ENCODE measurements around the gene MRPL16. TPM values are rescaled to one million over a fixed set of nuclear protein-coding genes. Genes with fewer than 3 reads are reported as not detected.

MRPL16 gene
- total and polyA plus RNA-seq, 4 donors = 24.9 to 54.9 (median 39.6) TPM

DNA sequence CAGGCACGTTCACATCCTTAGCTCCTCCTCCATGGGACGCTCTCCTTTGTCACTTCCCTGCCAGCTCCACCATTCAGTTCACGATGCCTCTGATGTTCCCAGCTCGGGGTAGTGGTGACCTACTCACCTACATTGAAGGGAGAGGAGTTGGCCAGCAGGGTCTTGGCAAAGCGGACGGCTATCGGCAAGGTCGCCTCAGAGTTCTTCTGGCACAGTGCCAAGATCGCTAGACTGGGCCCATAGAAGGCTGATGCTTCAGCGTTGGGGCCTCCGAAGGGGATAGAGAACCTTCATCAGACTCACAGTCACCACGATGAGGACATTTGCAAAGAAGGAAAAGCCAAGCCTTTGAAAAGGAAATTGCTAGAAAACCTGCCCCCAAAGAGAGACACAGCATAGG is 31.7 kb upstream of the MRPL16 start:
- no peak for DNase-seq (ENCODE audit: low spot score)
- Histone ChIP-seq H3K9ac (ENCODE audit: low read depth in 1 of 2, low read length in 2 of 2) (no peak overlapping the region), H3K4me3 (ENCODE audit: low read depth in 1 of 3, low read length in 3 of 3) (no peak overlapping the region), H3K27me3 (ENCODE audit: control insufficient read depth in 4 of 4, insufficient read depth in 4 of 4, low read length in 3 of 4) (no peaks in the 10 kb centered on the region), H3K27ac (ENCODE audit: low read depth in 1 of 2, low read length in 2 of 2) (no peak overlapping the region), H3K9me3 (ENCODE audit: control insufficient read depth in 4 of 4, low read length in 3 of 4) (no peaks in the 10 kb centered on the region), H3K36me3 (ENCODE audit: control insufficient read depth in 4 of 4, insufficient read depth in 3 of 4, low read depth in 1 of 4, low read length in 3 of 4) (no peaks in the 10 kb centered on the region), H3K4me1 (ENCODE audit: control insufficient read depth in 4 of 4, insufficient read depth in 4 of 4, low read length in 3 of 4) (no peaks in the 10 kb centered on the region)
- 79% methylated on average over 12 of the region's 12 CpGs for WGBS
- no peak for TF ChIP-seq YY1 (IDR thresholded peaks at IDR 0.05)
- TF ChIP-seq FOXA1 (IDR thresholded peaks at IDR 0.05) = no peak
- TF ChIP-seq HNF4A (conservative IDR thresholded peaks at IDR 0.05) = no peak

DNA sequence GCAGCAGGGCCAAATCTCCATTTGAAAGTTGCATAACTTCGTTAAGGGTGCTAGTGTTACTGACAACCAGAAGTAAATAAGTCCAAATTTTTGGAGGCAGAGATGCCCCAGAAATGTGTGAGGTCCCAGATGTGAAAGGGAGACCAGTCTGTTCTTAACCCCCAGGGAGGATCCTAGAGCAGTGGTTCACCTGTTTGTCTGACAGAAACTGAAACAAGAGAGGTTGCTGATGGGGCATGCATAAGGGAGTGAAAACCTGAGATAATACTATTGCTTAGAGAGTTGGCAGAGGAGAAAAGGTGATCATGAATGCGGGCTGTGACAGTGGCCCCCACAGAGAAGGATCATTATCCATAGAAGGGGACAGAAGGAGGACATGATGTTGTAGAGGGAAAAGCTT is 30.9 kb upstream of the MRPL16 start:
- DNase-seq (ENCODE audit: low spot score) = no peak
- no peak overlapping the region for H3K4me3 ChIP-seq (ENCODE audit: low read depth in 1 of 3, low read length in 3 of 3)
- 86% methylated on average over 2 of the region's 2 CpGs for WGBS
- no peaks in the 10 kb centered on the region for H3K36me3 ChIP-seq (ENCODE audit: control insufficient read depth in 4 of 4, insufficient read depth in 3 of 4, low read depth in 1 of 4, low read length in 3 of 4)
- H3K9ac ChIP-seq (ENCODE audit: low read depth in 1 of 2, low read length in 2 of 2) = no peak overlapping the region
- H3K4me1 ChIP-seq (ENCODE audit: control insufficient read depth in 4 of 4, insufficient read depth in 4 of 4, low read length in 3 of 4) = no peaks in the 10 kb centered on the region
- no peaks in the 10 kb centered on the region for H3K27me3 ChIP-seq (ENCODE audit: control insufficient read depth in 4 of 4, insufficient read depth in 4 of 4, low read length in 3 of 4)
- H3K27ac ChIP-seq (ENCODE audit: low read depth in 1 of 2, low read length in 2 of 2) = no peak overlapping the region
- H3K9me3 ChIP-seq (ENCODE audit: control insufficient read depth in 4 of 4, low read length in 3 of 4) = no peaks in the 10 kb centered on the region
- TF ChIP-seq NR2F2 (IDR thresholded peaks at IDR 0.05) (no peak), HNF4G (IDR thresholded peaks at IDR 0.05) (no peak), GABPA (IDR thresholded peaks at IDR 0.05 in 1 of 2, conservative IDR thresholded peaks at IDR 0.05 in 1 of 2) (no peak), TAF1 (conservative IDR thresholded peaks at IDR 0.05) (no peak), SP1 (IDR thresholded peaks at IDR 0.05) (no peak), FOXA1 (IDR thresholded peaks at IDR 0.05) (no peak), RAD21 (IDR thresholded peaks at IDR 0.05) (no peak), EGR1 (IDR thresholded peaks at IDR 0.05; ENCODE audit: low read depth in 2 of 2) (no peak), FOXA2 (IDR thresholded peaks at IDR 0.05) (no peak), RXRA (IDR thresholded peaks at IDR 0.05) (no peak), YY1 (IDR thresholded peaks at IDR 0.05) (no peak), HNF4A (conservative IDR thresholded peaks at IDR 0.05) (no peak), JUND (IDR thresholded peaks at IDR 0.05) (no peak)
- TF ChIP-seq, protein P1, sequence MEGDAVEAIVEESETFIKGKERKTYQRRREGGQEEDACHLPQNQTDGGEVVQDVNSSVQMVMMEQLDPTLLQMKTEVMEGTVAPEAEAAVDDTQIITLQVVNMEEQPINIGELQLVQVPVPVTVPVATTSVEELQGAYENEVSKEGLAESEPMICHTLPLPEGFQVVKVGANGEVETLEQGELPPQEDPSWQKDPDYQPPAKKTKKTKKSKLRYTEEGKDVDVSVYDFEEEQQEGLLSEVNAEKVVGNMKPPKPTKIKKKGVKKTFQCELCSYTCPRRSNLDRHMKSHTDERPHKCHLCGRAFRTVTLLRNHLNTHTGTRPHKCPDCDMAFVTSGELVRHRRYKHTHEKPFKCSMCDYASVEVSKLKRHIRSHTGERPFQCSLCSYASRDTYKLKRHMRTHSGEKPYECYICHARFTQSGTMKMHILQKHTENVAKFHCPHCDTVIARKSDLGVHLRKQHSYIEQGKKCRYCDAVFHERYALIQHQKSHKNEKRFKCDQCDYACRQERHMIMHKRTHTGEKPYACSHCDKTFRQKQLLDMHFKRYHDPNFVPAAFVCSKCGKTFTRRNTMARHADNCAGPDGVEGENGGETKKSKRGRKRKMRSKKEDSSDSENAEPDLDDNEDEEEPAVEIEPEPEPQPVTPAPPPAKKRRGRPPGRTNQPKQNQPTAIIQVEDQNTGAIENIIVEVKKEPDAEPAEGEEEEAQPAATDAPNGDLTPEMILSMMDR (IDR thresholded peaks at IDR 0.05; ENCODE audit: low read depth, low read length, missing input control) = no peak
- TF ChIP-seq, protein P2, sequence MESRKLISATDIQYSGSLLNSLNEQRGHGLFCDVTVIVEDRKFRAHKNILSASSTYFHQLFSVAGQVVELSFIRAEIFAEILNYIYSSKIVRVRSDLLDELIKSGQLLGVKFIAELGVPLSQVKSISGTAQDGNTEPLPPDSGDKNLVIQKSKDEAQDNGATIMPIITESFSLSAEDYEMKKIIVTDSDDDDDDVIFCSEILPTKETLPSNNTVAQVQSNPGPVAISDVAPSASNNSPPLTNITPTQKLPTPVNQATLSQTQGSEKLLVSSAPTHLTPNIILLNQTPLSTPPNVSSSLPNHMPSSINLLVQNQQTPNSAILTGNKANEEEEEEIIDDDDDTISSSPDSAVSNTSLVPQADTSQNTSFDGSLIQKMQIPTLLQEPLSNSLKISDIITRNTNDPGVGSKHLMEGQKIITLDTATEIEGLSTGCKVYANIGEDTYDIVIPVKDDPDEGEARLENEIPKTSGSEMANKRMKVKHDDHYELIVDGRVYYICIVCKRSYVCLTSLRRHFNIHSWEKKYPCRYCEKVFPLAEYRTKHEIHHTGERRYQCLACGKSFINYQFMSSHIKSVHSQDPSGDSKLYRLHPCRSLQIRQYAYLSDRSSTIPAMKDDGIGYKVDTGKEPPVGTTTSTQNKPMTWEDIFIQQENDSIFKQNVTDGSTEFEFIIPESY (IDR thresholded peaks at IDR 0.05) = no peak
- TF ChIP-seq, protein P3, sequence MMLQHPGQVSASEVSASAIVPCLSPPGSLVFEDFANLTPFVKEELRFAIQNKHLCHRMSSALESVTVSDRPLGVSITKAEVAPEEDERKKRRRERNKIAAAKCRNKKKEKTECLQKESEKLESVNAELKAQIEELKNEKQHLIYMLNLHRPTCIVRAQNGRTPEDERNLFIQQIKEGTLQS (IDR thresholded peaks at IDR 0.05) = no peak
- TF ChIP-seq, protein P4, sequence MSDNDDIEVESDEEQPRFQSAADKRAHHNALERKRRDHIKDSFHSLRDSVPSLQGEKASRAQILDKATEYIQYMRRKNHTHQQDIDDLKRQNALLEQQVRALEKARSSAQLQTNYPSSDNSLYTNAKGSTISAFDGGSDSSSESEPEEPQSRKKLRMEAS (IDR thresholded peaks at IDR 0.05) = no peak
- TF ChIP-seq, protein P5, sequence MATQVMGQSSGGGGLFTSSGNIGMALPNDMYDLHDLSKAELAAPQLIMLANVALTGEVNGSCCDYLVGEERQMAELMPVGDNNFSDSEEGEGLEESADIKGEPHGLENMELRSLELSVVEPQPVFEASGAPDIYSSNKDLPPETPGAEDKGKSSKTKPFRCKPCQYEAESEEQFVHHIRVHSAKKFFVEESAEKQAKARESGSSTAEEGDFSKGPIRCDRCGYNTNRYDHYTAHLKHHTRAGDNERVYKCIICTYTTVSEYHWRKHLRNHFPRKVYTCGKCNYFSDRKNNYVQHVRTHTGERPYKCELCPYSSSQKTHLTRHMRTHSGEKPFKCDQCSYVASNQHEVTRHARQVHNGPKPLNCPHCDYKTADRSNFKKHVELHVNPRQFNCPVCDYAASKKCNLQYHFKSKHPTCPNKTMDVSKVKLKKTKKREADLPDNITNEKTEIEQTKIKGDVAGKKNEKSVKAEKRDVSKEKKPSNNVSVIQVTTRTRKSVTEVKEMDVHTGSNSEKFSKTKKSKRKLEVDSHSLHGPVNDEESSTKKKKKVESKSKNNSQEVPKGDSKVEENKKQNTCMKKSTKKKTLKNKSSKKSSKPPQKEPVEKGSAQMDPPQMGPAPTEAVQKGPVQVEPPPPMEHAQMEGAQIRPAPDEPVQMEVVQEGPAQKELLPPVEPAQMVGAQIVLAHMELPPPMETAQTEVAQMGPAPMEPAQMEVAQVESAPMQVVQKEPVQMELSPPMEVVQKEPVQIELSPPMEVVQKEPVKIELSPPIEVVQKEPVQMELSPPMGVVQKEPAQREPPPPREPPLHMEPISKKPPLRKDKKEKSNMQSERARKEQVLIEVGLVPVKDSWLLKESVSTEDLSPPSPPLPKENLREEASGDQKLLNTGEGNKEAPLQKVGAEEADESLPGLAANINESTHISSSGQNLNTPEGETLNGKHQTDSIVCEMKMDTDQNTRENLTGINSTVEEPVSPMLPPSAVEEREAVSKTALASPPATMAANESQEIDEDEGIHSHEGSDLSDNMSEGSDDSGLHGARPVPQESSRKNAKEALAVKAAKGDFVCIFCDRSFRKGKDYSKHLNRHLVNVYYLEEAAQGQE (IDR thresholded peaks at IDR 0.05) = no peak

Data from liver (tissue), 9 donors.